GM18508 (cell line): ENCODE results near the gene PXDN.
"Not testable (repeated sequence)": the region's sequence is repeated elsewhere in the genome, so short reads cannot be mapped to it uniquely, and the experiment has no call there.

Experiments
- ATAC-seq: cut with Tn5 transposase; IDR thresholded peaks from one replicate; pipeline ENCODE4 v1.9.1; 2021; ENCODE audit warnings: moderate number of reproducible peaks; ENCODE audit not compliant: insufficient read depth, unreplicated experiment

The PXDN gene

GRCh38 chr2:1707771-1708418 lies 36.4 kb downstream of the PXDN start:
- ATAC-seq = no peak

DNA sequence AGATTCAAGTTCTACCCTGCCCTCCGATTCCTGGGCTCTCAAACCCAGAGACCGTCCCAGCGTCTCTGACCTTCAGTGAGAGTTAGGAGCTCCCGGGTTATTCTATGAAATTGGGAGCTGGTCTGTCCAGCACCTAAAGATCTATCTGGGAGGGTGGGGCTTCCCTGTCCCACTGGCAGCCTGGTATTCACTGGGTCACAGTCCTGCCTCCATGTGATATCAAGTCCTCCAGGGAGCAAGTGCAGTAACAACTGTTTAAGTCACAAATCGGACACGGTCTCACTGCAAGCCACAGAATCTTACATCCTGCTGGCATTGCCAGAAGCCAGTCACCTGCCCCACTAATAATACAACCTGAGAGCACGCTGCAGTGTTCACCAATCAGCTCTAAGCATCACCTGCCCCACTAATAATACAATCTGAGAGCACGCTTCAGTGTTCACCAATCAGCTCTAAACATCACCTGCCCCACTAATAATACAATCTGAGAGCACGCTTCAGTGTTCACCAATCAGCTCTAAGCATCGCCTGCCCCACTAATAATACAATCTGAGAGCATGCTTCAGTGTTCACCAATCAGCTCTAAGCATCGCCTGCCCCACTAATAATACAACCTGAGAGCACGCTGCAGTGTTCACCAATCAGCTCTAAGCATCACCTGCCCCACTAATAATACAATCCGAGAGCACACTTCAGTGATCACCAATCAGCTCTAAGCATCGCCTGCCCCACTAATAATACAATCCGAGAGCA lies 38.0 kb downstream of the PXDN start:
- ATAC-seq = not testable (repeated sequence)

DNA sequence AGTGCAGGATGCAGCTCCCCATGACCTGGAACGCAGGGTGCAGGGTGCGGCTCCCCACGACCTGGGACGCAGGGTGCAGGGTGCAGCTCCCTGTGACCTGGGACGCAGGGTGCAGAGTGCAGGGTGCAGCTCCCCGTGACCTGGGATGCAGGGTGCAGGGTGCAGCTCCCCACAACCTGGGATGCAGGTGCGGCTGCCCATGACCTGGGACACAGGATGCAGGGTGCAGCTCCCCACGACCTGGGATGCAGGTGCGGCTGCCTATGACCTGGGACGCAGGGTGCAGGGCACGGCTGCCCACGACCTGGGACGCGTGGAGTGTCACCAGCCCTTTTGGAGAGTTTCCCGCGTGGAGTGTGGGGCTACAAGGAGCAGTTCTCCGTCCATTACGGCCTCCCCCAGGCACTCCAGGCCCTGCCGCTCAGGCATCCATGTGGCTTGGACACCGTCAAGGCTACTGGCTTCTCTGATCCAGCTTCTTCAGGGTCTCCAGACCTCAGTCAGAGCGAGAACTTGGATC lies 38.7 kb downstream of the PXDN start:
- no peak for ATAC-seq

- no peak for ATAC-seq
Observed at GRCh38 chr2:1704631-1705556, 39.4 kb downstream of the PXDN start.

DNA sequence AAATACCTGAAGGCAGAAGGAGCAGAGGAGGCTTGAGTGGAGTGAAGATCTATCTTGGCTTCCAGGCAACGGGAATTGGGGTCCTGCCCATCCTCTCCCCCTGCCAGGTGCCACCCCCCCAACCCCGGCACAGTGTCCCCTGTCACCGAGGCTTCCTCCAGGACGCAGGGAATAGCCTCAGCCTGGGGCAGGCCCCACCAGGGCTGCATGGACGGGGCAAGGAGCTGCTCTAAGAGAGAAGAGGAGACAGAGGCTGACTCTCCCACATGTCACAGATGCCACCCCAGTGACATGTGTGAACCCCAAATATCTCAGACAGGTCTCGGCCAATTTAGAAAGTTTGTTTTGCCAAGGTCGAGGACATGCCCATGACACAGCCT lies 42.1 kb downstream of the PXDN start:
- no peak for ATAC-seq

DNA sequence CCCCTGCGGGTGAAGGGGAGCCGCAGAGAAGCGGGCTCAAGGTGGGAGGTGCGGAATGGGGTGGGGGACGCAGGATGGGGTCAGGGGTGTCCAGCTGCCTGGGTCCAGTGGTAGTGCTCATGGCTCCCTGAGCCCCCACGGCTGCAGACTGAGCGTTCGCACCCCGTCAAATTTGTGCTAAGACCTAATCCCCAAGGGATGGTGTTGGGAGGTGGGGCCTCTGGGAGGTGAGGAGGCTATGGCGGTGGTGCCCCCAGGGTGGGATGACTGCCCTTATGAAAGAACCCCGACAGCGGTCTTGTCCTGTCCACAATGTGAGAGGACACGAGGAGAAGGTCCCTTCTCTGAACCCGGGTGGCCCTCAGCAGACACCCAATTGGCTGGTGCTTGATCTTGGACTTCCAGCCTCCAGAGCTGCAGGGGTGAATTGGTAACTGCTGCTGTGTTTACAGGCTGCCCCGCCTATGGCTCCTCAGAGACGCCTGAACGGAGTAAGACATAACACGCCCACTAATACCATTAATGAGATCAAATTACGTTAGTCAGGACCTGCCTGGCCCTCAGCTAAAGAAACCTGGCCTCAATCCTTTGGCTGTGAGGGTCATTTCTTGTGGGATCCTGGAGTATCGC lies 42.6 kb downstream of the PXDN start:
- ATAC-seq = no peak

- no peak for ATAC-seq
Observed at GRCh38 chr2:1701020-1701419, 43.3 kb downstream of the PXDN start.

DNA sequence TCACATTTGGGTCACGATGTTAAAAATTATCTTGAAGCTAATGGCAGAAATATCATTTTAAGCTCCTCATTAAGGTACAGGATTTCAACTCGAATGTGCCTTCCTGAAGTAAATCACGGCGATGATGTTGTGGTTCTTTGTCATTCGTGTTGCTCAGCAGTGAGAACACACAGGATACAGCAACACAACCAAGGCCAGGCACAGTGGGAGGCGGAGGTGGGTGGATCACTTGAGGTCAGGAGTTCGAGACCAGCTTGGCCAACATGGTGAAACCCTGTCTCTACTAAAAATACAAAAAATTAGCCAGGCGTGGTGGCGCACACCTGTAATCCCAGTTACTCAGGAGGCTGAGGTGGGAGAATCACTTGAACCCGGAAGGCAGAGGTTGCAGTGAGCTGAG lies 43.9 kb downstream of the PXDN start:
- ATAC-seq = not testable (repeated sequence)

DNA sequence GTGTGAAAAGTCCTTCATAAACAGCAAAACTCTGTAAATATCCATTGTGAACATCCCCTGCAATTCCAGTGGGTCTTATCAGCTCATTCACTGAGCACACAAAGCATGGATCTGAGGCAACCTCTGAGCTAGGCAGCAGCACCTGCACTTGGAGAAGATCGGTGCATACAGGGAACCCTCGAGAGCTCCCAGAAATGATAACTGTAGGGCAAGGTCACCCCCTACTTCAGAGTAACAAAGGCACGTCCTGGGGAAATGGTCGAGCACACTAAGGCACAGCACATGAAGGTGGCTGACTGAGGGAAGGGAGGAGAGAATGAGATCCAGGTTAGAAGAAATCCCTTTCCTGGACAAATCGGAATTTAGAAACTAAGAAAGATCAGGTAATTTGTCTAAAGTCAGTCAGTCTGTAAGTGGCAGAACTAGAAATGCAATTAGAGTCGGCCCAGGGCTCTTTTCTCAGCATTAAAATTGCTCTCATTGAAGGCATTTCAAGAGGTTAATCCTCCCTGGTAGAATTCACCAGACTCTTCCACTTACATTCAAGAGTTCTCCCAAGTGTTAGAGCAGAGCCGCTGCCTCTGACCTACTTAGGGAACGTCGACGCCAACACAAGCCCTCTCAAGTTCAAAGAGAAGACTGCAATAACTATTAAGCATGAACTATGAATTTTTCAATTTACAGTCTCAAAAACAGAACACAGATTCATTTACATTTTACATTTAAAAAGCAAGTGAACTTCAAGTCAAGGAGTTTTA lies 45.9 kb downstream of the PXDN start:
- ATAC-seq = no peak

GRCh38 chr2:1697601-1698000 lies 46.7 kb downstream of the PXDN start:
- ATAC-seq = no peak

GRCh38 chr2:1696472-1696871 lies 47.8 kb downstream of the PXDN start:
- ATAC-seq = no peak

GRCh38 chr2:1694371-1695271 lies 49.7 kb downstream of the PXDN start:
- no peak for ATAC-seq

GRCh38 chr2:1693723-1694122 lies 50.6 kb downstream of the PXDN start:
- no peak for ATAC-seq

DNA sequence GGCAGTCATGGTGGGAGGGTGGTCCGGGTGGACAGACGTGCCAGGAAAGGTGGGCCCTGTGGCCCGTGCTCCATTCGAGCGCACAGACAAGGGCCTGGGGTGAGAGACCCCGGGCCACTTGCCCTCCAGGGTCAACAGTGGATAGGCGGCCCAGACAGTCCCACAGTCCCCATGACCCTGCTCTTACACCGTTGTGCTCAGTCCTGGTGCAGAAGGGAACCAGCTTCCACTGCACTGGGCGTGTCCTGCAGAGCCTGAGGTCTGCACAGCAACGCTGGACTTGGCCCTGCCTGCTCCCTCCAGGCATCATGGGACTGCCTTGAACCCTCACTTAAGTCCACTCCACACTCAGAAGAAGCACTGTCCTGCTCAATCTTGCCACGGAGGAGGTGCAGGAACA lies 52.0 kb downstream of the PXDN start:
- ATAC-seq = no peak

DNA sequence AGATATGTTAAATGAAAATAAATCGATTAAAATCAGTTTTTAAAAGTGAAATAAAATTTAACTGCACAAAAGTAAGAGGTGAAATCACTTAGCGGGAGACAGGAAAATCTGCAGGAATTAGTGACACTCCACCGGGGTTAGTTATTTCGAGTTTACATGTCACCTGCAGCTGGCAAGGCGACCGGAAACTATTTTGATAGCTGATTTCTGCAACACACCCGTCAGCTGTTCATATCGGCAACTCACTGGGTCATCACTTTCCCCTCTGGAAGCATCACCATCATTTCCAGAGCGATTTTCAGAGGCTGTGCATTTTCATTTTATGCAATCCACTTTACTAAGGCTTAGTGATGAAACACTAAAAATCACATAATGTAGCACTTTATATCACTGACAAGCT lies 52.9 kb downstream of the PXDN start:
- ATAC-seq = no peak

- ATAC-seq = no peak
Observed at GRCh38 chr2:1690056-1690775, 54.1 kb downstream of the PXDN start.

GRCh38 chr2:1688859-1689258 lies 55.5 kb downstream of the PXDN start:
- no peak for ATAC-seq

DNA sequence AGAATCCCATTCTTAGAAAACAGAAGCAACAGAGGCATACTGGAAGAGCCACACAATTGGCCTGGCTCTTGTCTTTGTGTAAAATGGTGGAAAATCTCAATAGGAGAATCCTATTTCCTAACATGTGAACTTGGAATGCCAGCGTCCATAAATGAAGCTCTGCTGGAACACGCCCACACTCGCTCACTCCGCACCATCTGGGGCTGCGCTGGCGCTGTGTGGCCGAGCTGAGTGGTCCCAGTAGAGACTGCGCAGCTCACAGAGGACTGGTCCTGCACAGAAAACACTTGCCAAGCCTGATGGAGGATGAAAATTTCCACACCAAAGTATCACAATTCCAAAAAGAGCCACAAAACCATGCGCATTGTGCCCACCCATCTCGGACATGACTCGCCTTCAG lies 56.2 kb downstream of the PXDN start:
- no peak for ATAC-seq
